SK-N-SH (cell line): Measurements from ENCODE around the gene RNF144B.

ENCODE experiments used
- EP300 ChIP-seq, 2 experiments: IDR thresholded peaks; 2 replicates each; pipeline versions ENCODE4 v1.4.0 to v1.6.1; 2012; ENCODE audit warnings: borderline replicate concordance in 1 of 2, low read depth in 1 of 2, low read length in 1 of 2
- IRF3 ChIP-seq: fragments of 150-350 bp; IDR thresholded peaks from 2 replicates; pipeline ENCODE4 v1.6.1; 2016; ENCODE audit warnings: mild to moderate bottlenecking, low read depth, low read length
- NRF1 ChIP-seq: IDR thresholded peaks from 2 replicates; pipeline ENCODE4 v1.6.1; 2012; ENCODE audit warnings: low read depth, mild to moderate bottlenecking, low read length

- TF ChIP-seq IRF3 (no peak), EP300 (IDR thresholded peaks at IDR 0.05; ENCODE audit: borderline replicate concordance in 1 of 2, low read depth in 1 of 2, low read length in 1 of 2) (no peak), NRF1 (no peak)
Measured at GRCh38 chr6:18393698-18394097, 6.5 kb downstream of the RNF144B start.
